ENCODE results near the gene LRP1B. TPM values are rescaled to one million over a fixed set of nuclear protein-coding genes. Genes with fewer than 3 reads are reported as not detected.

The LRP1B gene
- total RNA-seq, 2 experiments from 2014 or later = not detected

- H3K4me1 Mint-ChIP-seq (ENCODE audit: low read depth) = no peaks in the 10 kb centered on the region
- POLR2A ChIA-PET = no interaction called here
- peaks cover 10% of the 10 kb centered on the region for H3K9me3 Mint-ChIP-seq
- CTCF ChIA-PET = no interaction called here
- H3K36me3 Mint-ChIP-seq = no peaks in the 10 kb centered on the region
- H3K4me3 Mint-ChIP-seq = no peak overlapping the region
- H3K27me3 Mint-ChIP-seq = no peaks in the 10 kb centered on the region
- H3K27ac Mint-ChIP-seq = no peak overlapping the region
- intact Hi-C loops (cut with micrococcal nuclease) = no loop called here
- no peak for DNase-seq
These were observed 707.7 kb downstream of the LRP1B start for GRCh38 chr2:141423124-141423523.

DNA sequence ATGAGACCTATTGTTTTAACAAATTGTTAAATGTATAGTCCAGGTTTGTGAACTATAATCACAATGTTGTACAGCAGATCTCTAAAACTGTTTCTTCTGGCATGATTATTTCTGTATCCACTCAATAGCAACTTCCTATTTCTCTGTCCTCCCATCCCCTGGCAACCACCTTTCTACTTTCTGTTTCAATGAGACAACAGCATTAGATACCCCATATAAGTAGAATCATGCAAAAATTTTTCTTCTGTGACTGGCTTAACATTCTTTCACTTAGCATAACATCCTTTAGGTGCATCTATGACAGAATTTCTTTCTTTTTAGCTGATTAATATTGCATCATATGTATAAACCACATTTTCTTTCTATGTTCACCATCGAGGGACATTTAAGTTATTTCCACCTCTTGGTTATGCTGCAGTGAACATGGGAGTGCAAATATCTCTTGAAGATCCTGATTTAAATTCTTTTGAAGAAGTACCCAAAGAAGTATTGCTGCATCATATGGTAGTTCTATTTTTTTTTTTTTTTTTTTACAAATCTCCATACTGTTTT, 713.5 kb downstream of the LRP1B start:
- H3K27ac Mint-ChIP-seq = no peak overlapping the region
- intact Hi-C loops (cut with micrococcal nuclease) = no loop called here
- H3K4me1 Mint-ChIP-seq (ENCODE audit: low read depth) = no peaks in the 10 kb centered on the region
- DNase-seq = no peak
- CTCF ChIA-PET = no interaction called here
- H3K27me3 Mint-ChIP-seq = no peaks in the 10 kb centered on the region
- H3K4me3 Mint-ChIP-seq = no peak overlapping the region
- POLR2A ChIA-PET = no interaction called here
- H3K9me3 Mint-ChIP-seq = peaks cover 21% of the 10 kb centered on the region
- no peaks in the 10 kb centered on the region for H3K36me3 Mint-ChIP-seq

DNA sequence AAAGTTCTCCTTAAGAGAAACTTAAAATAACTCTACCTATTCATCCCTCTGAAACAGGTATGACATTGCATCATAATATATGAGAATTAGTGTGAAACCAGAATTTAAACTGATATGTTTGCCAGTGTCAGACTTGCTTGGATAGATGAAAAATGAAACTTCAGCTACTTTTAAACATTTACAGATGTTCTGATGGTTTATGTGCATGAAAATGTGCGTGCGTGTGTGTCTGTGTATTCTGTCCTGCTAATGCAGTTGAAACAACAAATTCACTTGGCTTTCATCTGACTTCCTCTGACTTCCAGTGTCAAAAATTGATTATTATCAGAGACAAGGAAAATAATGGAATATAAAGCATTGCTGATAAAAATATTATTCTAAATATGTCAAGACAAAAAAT, 719.4 kb downstream of the LRP1B start:
- Mint-ChIP-seq H3K27me3 (no peaks in the 10 kb centered on the region), H3K4me1 (ENCODE audit: low read depth) (no peaks in the 10 kb centered on the region), H3K9me3 (peaks cover 10% of the 10 kb centered on the region), H3K27ac (no peak overlapping the region), H3K4me3 (no peak overlapping the region), H3K36me3 (no peaks in the 10 kb centered on the region)
- intact Hi-C loops (cut with micrococcal nuclease) = no loop called here
- POLR2A ChIA-PET = no interaction called here
- CTCF ChIA-PET = no interaction called here
- no peak for DNase-seq

GRCh38 chr2:141399270-141399669, 731.5 kb downstream of the LRP1B start:
- intact Hi-C loops (cut with micrococcal nuclease) = no loop called here
- H3K27me3 Mint-ChIP-seq = no peaks in the 10 kb centered on the region
- no peaks in the 10 kb centered on the region for H3K9me3 Mint-ChIP-seq
- no peak for DNase-seq
- no peak overlapping the region for H3K4me3 Mint-ChIP-seq
- POLR2A ChIA-PET = no interaction called here
- no peak overlapping the region for H3K27ac Mint-ChIP-seq
- no peaks in the 10 kb centered on the region for H3K36me3 Mint-ChIP-seq
- no peaks in the 10 kb centered on the region for H3K4me1 Mint-ChIP-seq (ENCODE audit: low read depth)
- CTCF ChIA-PET = no interaction called here

DNA sequence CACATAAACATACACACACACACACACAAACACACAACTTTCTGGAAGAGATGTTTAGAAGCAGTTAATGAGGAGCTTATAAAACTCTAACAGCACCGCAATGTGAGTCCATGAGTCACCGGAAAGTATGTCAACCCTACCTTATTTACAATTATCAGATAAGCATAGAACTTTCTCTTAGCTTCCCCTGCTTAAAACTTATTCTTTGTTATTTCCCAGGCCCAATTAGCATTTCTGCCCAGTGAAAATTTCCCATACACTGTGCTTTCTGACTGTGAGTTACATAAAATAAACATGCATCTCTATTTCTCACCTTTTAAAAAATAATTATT, 737.6 kb downstream of the LRP1B start:
- intact Hi-C loops (cut with micrococcal nuclease) = no loop called here
- Mint-ChIP-seq H3K4me1 (ENCODE audit: low read depth) (no peaks in the 10 kb centered on the region), H3K27ac (no peak overlapping the region), H3K36me3 (no peaks in the 10 kb centered on the region), H3K9me3 (peaks cover 16% of the 10 kb centered on the region), H3K4me3 (no peak overlapping the region), H3K27me3 (no peaks in the 10 kb centered on the region)
- CTCF ChIA-PET = no interaction called here
- DNase-seq = no peak
- POLR2A ChIA-PET = no interaction called here

DNA sequence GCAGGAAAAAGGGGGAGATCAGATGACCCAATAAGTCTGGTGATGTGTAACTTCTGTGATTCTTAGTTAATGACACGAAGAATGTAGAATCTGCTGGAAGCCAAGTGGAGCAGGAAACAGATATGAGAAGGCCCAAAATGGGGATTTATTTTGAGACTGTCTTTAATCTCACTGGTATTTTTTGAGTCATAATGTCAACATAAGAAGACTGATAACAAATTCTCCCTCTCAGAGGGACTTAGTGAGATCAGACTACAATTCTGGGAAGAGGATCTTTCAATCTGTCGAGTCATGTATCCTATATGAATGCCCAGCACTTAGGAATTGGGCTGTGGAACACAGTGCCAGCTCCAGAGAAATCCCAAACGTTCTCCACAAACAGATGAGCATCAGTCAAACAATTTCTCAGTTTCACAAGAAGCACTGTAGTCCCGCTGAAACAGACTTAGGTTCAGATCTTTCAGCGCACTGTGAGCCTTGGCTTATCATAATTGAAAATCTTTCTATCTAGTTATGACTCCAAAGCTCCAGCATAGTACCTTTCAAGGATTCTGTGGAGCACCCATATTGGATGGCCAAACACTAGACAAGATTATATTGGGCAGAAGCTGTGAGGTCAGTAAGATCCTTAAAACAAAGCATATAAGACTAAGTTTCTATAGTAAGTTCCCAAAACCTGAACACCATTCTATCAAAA, 738.2 kb downstream of the LRP1B start:
- intact Hi-C loops (cut with micrococcal nuclease) = no loop called here
- Mint-ChIP-seq H3K27me3 (no peaks in the 10 kb centered on the region), H3K4me3 (no peak overlapping the region), H3K36me3 (no peaks in the 10 kb centered on the region), H3K9me3 (peaks cover 16% of the 10 kb centered on the region), H3K4me1 (ENCODE audit: low read depth) (no peaks in the 10 kb centered on the region), H3K27ac (no peak overlapping the region)
- CTCF ChIA-PET = no interaction called here
- DNase-seq = no peak
- POLR2A ChIA-PET = no interaction called here

DNA sequence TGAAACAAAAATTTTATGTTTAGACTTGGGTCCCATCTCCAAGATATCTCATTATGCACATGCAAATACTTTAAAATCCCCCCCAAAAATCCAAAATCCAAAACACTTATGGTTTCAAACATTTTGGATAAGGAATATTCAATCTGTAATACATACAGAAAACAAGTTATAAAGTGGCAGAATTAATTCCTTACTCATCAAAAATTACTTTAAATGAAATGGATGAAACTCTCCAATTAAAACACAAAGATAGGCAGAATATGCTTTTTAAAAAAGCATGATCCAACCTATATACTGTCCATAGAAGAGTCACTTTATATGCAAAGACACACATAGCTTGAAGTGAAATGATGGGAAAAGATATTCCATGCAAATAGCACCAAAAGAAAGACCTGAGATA, 744.6 kb downstream of the LRP1B start:
- no peak overlapping the region for H3K27ac Mint-ChIP-seq
- intact Hi-C loops (cut with micrococcal nuclease) = no loop called here
- no peaks in the 10 kb centered on the region for H3K36me3 Mint-ChIP-seq
- DNase-seq = no peak
- CTCF ChIA-PET = no interaction called here
- no peaks in the 10 kb centered on the region for H3K27me3 Mint-ChIP-seq
- no peak overlapping the region for H3K4me3 Mint-ChIP-seq
- POLR2A ChIA-PET = no interaction called here
- peaks cover 17% of the 10 kb centered on the region for H3K9me3 Mint-ChIP-seq
- H3K4me1 Mint-ChIP-seq (ENCODE audit: low read depth) = no peaks in the 10 kb centered on the region

GRCh38 chr2:141384676-141385075, 746.1 kb downstream of the LRP1B start:
- intact Hi-C loops (cut with micrococcal nuclease) = no loop called here
- no peak for DNase-seq
- Mint-ChIP-seq H3K4me3 (no peak overlapping the region), H3K27me3 (no peaks in the 10 kb centered on the region), H3K27ac (no peak overlapping the region), H3K4me1 (ENCODE audit: low read depth) (no peaks in the 10 kb centered on the region), H3K9me3 (peaks cover 13% of the 10 kb centered on the region), H3K36me3 (no peaks in the 10 kb centered on the region)
- ChIA-PET CTCF (interaction anchor here (0.6 kb wide), 1 partner anchor 1565 kb away, joined by 3 read pairs; no protein-coding TSS in a partner anchor), POLR2A (no interaction called here)

DNA sequence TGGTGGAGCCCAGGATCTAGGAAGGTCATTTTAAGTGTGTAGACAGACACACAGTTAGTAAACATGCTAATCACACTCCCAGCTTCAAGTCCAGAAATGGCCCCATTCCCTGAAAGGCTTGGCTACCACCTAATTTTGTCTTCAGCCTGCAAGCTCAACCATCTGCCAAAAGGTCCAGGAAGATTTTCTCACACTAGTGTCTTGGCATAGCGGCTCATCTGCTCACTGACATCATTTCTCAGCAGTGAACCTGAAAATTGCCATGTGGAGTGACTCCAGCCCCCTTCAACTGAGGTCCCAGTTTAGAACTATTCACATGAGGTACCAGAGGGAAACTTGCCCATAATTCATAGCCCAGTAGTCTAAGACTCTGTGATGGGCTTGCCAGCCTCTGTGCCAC, 748.9 kb downstream of the LRP1B start:
- no peak overlapping the region for H3K27ac Mint-ChIP-seq
- H3K4me1 Mint-ChIP-seq (ENCODE audit: low read depth) = no peaks in the 10 kb centered on the region
- DNase-seq = no peak
- intact Hi-C loops (cut with micrococcal nuclease) = no loop called here
- POLR2A ChIA-PET = no interaction called here
- CTCF ChIA-PET = interaction anchor here (0.7 kb wide), 1 partner anchor 590 kb away, joined by 3 read pairs; no protein-coding TSS in a partner anchor
- H3K4me3 Mint-ChIP-seq = no peak overlapping the region
- no peaks in the 10 kb centered on the region for H3K36me3 Mint-ChIP-seq
- H3K9me3 Mint-ChIP-seq = peaks cover 19% of the 10 kb centered on the region
- H3K27me3 Mint-ChIP-seq = no peaks in the 10 kb centered on the region

GRCh38 chr2:141380008-141380979, 750.5 kb downstream of the LRP1B start:
- POLR2A ChIA-PET = no interaction called here
- DNase-seq = no peak
- H3K4me1 Mint-ChIP-seq (ENCODE audit: low read depth) = no peaks in the 10 kb centered on the region
- no peaks in the 10 kb centered on the region for H3K27me3 Mint-ChIP-seq
- intact Hi-C loops (cut with micrococcal nuclease) = no loop called here
- peaks cover 21% of the 10 kb centered on the region for H3K9me3 Mint-ChIP-seq
- H3K36me3 Mint-ChIP-seq = no peaks in the 10 kb centered on the region
- CTCF ChIA-PET = no interaction called here
- H3K27ac Mint-ChIP-seq = no peak overlapping the region
- no peak overlapping the region for H3K4me3 Mint-ChIP-seq

GRCh38 chr2:141364821-141365220, 766.0 kb downstream of the LRP1B start:
- no peaks in the 10 kb centered on the region for H3K4me1 Mint-ChIP-seq (ENCODE audit: low read depth)
- H3K4me3 Mint-ChIP-seq = no peak overlapping the region
- intact Hi-C loops (cut with micrococcal nuclease) = no loop called here
- ChIA-PET CTCF (no interaction called here), POLR2A (no interaction called here)
- no peak for DNase-seq
- H3K27me3 Mint-ChIP-seq = no peaks in the 10 kb centered on the region
- H3K36me3 Mint-ChIP-seq = no peaks in the 10 kb centered on the region
- H3K27ac Mint-ChIP-seq = no peak overlapping the region
- peaks cover 14% of the 10 kb centered on the region for H3K9me3 Mint-ChIP-seq

GRCh38 chr2:141362311-141362710, 768.5 kb downstream of the LRP1B start:
- Mint-ChIP-seq H3K27ac (no peak overlapping the region), H3K4me1 (ENCODE audit: low read depth) (no peaks in the 10 kb centered on the region), H3K9me3 (peaks cover 12% of the 10 kb centered on the region), H3K4me3 (no peak overlapping the region), H3K36me3 (no peaks in the 10 kb centered on the region), H3K27me3 (no peaks in the 10 kb centered on the region)
- intact Hi-C loops (cut with micrococcal nuclease) = no loop called here
- DNase-seq = no peak
- POLR2A ChIA-PET = no interaction called here
- CTCF ChIA-PET = no interaction called here

GRCh38 chr2:141348481-141348880, 782.3 kb downstream of the LRP1B start:
- Mint-ChIP-seq H3K27ac (no peak overlapping the region), H3K4me3 (no peak overlapping the region), H3K36me3 (no peaks in the 10 kb centered on the region), H3K27me3 (no peaks in the 10 kb centered on the region), H3K9me3 (peaks cover 29% of the 10 kb centered on the region), H3K4me1 (ENCODE audit: low read depth) (no peaks in the 10 kb centered on the region)
- ChIA-PET CTCF (no interaction called here), POLR2A (no interaction called here)
- DNase-seq = no peak
- intact Hi-C loops (cut with micrococcal nuclease) = no loop called here

Measured in activated CD4-positive, alpha-beta memory T cell treated with anti-CD3 and anti-CD28 coated beads for 36 hours (primary cell).